K562 (cell line): ENCODE data around the gene TCF12. TPM values are rescaled to one million over a fixed set of nuclear protein-coding genes. Genes with fewer than 3 reads are reported as not detected.

Experiments
- ATAC-seq: fragments of 200-7000 bp; cut with Tn5 transposase; 3 replicates; pipeline ENCODE4 v1.9.1; 2020; ENCODE audit warnings: moderate library complexity
- BruUV-seq: library from RNA; stranded (reverse); fragments of 400-500 nt; replicated peaks from 2 replicates; lab custom pipeline; 2021; lab: Mats Ljungman, UMichigan
- CTCF ChIA-PET: fragments of 300-600 bp; formaldehyde crosslinking; extraction: SDS; loops from one replicate; lab custom pipeline; 2021; ENCODE audit warnings: low intra/inter-chr PET ratio; lab: Yijun Ruan, JAX
- POLR2A ChIA-PET: fragments of 300-600, 350-650 bp; sonication (Branson Sonifier 250); formaldehyde crosslinking; extraction: SDS; loops from one replicate; lab custom pipeline; 2021; ENCODE audit warnings: antibody characterized with exemption, inconsistent platforms; lab: Yijun Ruan, JAX
- DNase-seq, 4 experiments: peaks; one replicate each; pipeline versions ENCODE4 v3.0.0 to v3.0.0-alpha.2; 2011 to 2018; ENCODE audit warnings: low spot score in 3 of 4, mixed read lengths in 3 of 4; ENCODE audit errors: extremely low read depth in 1 of 4
- FAIRE-seq: peaks from 2 replicates; lab custom pipeline; 2011; peaks lifted over from hg19 to GRCh38; lab: Jason Lieb, UNC
- H2AFZ ChIP-seq: 2 replicates; pipeline ENCODE4 v1.6.0; 2011; ENCODE audit warnings: low read depth, low read length, control low read depth, inconsistent platforms
- H3K27ac ChIP-seq: fragments of 200-600 bp; 3 replicates; pipeline ENCODE4 v1.8.0; 2011; ENCODE audit warnings: low read depth, mild to moderate bottlenecking, control low read depth, inconsistent platforms, low read length, moderate library complexity, mixed read lengths; ENCODE audit errors: extremely low read depth
- H3K27me3 ChIP-seq, 2 experiments: fragments of 300-600 bp in 1 of 2; 2 replicates in 1 of 2; 3 replicates in 1 of 2; pipeline versions ENCODE4 v1.6.0 to v1.8.0; 2011; ENCODE audit warnings: inconsistent platforms in 2 of 2, low read length in 2 of 2, mild to moderate bottlenecking in 1 of 2, mixed read lengths in 1 of 2, moderate library complexity in 1 of 2; ENCODE audit not compliant: control insufficient read depth in 2 of 2, insufficient read depth in 2 of 2
- H3K36me3 ChIP-seq: fragments of 300-600 bp; 3 replicates; pipeline ENCODE4 v1.8.0; 2011; ENCODE audit warnings: mild to moderate bottlenecking, low read length, inconsistent platforms; ENCODE audit not compliant: control insufficient read depth, insufficient read depth
- H3K4me1 ChIP-seq, 2 experiments: fragments of 200-600 bp in 1 of 2; replicated peaks in 1 of 2; 2 replicates in 1 of 2; 3 replicates in 1 of 2; pipeline versions ENCODE4 v1.5.1 to v1.8.0; 2011; ENCODE audit warnings: inconsistent platforms in 2 of 2, low read length in 2 of 2, mild to moderate bottlenecking in 1 of 2, mixed read lengths in 1 of 2, moderate library complexity in 1 of 2; ENCODE audit not compliant: control insufficient read depth in 2 of 2, insufficient read depth in 2 of 2
- H3K4me2 ChIP-seq: 2 replicates; pipeline ENCODE4 v1.6.1; 2011; ENCODE audit warnings: low read length, control low read depth, inconsistent platforms, mixed read lengths; ENCODE audit not compliant: insufficient read depth
- H3K4me3 ChIP-seq: fragments of 200-600 bp; sonication (generic), shearing (Covaris generic); 2 replicates; pipeline ENCODE4 v1.5.1; 2016; ENCODE audit warnings: control low read depth, inconsistent platforms
- H3K79me2 ChIP-seq: fragments of 200-600 bp; 3 replicates; pipeline ENCODE4 v1.8.0; 2011; ENCODE audit warnings: low read length, inconsistent platforms; ENCODE audit not compliant: control insufficient read depth, insufficient read depth
- H3K9ac ChIP-seq, 2 experiments: 2 replicates each; pipeline versions ENCODE4 v1.6.0 to v1.6.1; 2011; ENCODE audit warnings: low read depth in 2 of 2, low read length in 2 of 2, control low read depth in 1 of 2, inconsistent platforms in 1 of 2, mild to moderate bottlenecking in 1 of 2, mixed read lengths in 1 of 2; ENCODE audit not compliant: insufficient read depth in 1 of 2
- H3K9me1 ChIP-seq: one replicate; pipeline ENCODE4 v1.6.0; 2011; ENCODE audit warnings: inconsistent platforms, mild to moderate bottlenecking, low read length, moderate library complexity; ENCODE audit not compliant: control insufficient read depth, insufficient read depth
- H3K9me3 ChIP-seq: replicated peaks from 2 replicates; pipeline ENCODE4 v1.5.1; 2011; ENCODE audit warnings: low read depth, low read length, inconsistent platforms; ENCODE audit not compliant: control insufficient read depth, insufficient read depth
- H4K20me1 ChIP-seq: replicated peaks from 2 replicates; pipeline ENCODE4 v1.6.1; 2011; ENCODE audit warnings: low read length, inconsistent platforms, mixed read lengths; ENCODE audit not compliant: control insufficient read depth, insufficient read depth
- C11orf30 ChIP-seq: fragments of 450-650 bp; IDR thresholded peaks from 2 replicates; pipeline ENCODE4 v1.6.1; 2016; ENCODE audit warnings: low read depth, mild to moderate bottlenecking
- L3MBTL2 ChIP-seq: fragments of 450-650 bp; IDR thresholded peaks from 2 replicates; pipeline ENCODE4 v1.6.1; 2016; ENCODE audit warnings: mild to moderate bottlenecking, moderate library complexity
- MAFG ChIP-seq: fragments of 450-650 bp; conservative IDR thresholded peaks from 2 replicates; pipeline ENCODE4 v1.6.1; 2016; ENCODE audit warnings: missing genetic modification characterization, missing compliant biosample characterization
- TGIF2 ChIP-seq: sonication (generic); formaldehyde crosslinking; IDR thresholded peaks from 2 replicates; pipeline ENCODE4 v1.8.1; 2022; ENCODE audit warnings: mild to moderate bottlenecking, missing genetic modification reagents, moderate library complexity
- ZNF316 ChIP-seq: fragments of 450-650 bp; IDR thresholded peaks from 2 replicates; pipeline ENCODE4 v1.6.1; 2016
- ZNF589 ChIP-seq: fragments of 200-800 bp; sonication (Bioruptor generic); IDR thresholded peaks from 2 replicates; pipeline ENCODE4 v1.6.1; 2016; ENCODE audit warnings: low read depth, missing genetic modification characterization, missing compliant biosample characterization
- WGBS: fragments of 100-300 bp; shearing (Covaris generic); methylation state at CpG from one replicate; pipeline ENCODE4 v1.1.6; 2016; ENCODE audit warnings: low coverage, mixed read lengths; ENCODE audit not compliant: insufficient coverage; ENCODE audit errors: missing lambda C conversion rate; 5-methylcytosine and 5-hydroxymethylcytosine counted together
- in situ Hi-C: fragments of 300-500 bp; cut with MboI; formaldehyde crosslinking; loops from 4 replicates; pipeline ENCODE4 v1.15.0; 2018; ENCODE audit warnings: inconsistent platforms, mixed read lengths
- intact Hi-C: fragments of 100-400 bp; cut with micrococcal nuclease; formaldehyde crosslinking; loops from 2 replicates; pipeline ENCODE4 v1.14.2; 2022
- polyA plus RNA-seq, 8 experiments: library from polyadenylated mRNA; depleted of rRNA in 4 of 8; stranded (reverse) in 5 of 8; unstranded in 3 of 8; fragments of >200 nt; fragmentation: Nextera tagmentation in 2 of 8; fragmentation: Illumina TruSeq in 1 of 8; extraction: Ambion mirVana in 2 of 8; extraction: Trizol in 1 of 8; gene quantifications; 2 replicates each; pipeline versions ENCODE4 v1.2.1 to v1.2.3, GENCODE V29; 2011 to 2014; ENCODE audit warnings: inconsistent platforms in 1 of 8, missing spikeins in 1 of 8
- total RNA-seq, 7 experiments: library from RNA; depleted of rRNA in 6 of 7; stranded (reverse); fragments of >200 nt in 6 of 7; fragmentation: Illumina TruSeq in 2 of 7; extraction: Trizol in 2 of 7; gene quantifications; 2 replicates each; pipeline versions ENCODE4 v1.2.1 to v1.2.3, GENCODE V29; 2011 to 2021; ENCODE audit warnings: low replicate concordance in 1 of 7

The TCF12 gene
- total and polyA plus RNA-seq, 9 of the 15 experiments (the other 6 are each of a cell fraction or from before 2014, with no cell fraction given), result 10.5 to 132 (median 52.9) TPM

GRCh38 chr15:57133127-57133968 is 214.9 kb downstream of the TCF12 start:
- ChIA-PET POLR2A (no interaction called here), CTCF (no interaction called here)
- H4K20me1 ChIP-seq, result no peaks in the 10 kb centered on the region
- no peak overlapping the region for H3K9ac ChIP-seq
- no peak overlapping the region for H2AFZ ChIP-seq
- intact Hi-C loops (no loop called here), in situ Hi-C loops (no loop called here)
- H3K27ac ChIP-seq, result no peak overlapping the region
- no peak for ATAC-seq
- no peaks in the 10 kb centered on the region for H3K9me1 ChIP-seq
- H3K4me1 ChIP-seq, result 0 out of 5 replicates have a peak, but pooled peaks cover 0 to 2% of the 10 kb centered on the region in 2 experiments
- H3K79me2 ChIP-seq, result peaks cover 6% of the 10 kb centered on the region; the same call in 1 of the 3 replicates
- 85% methylated on average over 9 of the region's 9 CpGs for WGBS
- H3K4me3 ChIP-seq, result no peak overlapping the region
- no peak for DNase-seq
- no peak overlapping the region for H3K4me2 ChIP-seq
- H3K9me3 ChIP-seq, result no peaks in the 10 kb centered on the region
- TF ChIP-seq MAFG (tag) (peak; percentile 26; the same call in 1 of the 2 replicates), C11orf30 (peak; percentile 42; the same call in 1 of the 2 replicates), ZNF589 (CRISPR knock-in tag) (no peak), L3MBTL2 (no peak), TGIF2 (CRISPR knock-in tag) (no peak), ZNF316 (peak; percentile 73)
- H3K36me3 ChIP-seq, result no peaks in the 10 kb centered on the region
- BruUV-seq, result no TSS peak
- FAIRE-seq, result no peak
- H3K27me3 ChIP-seq, result no peaks in the 10 kb centered on the region
